Activated CD4-positive, CD25-positive, alpha-beta regulatory T cell (primary cell): ENCODE results near the gene PPFIBP2.

ENCODE experiments used
- DNase-seq, 4 experiments: peaks; one replicate each; lab custom pipeline; 2025; lab: John Stamatoyannopoulos, UW

The PPFIBP2 gene

DNA sequence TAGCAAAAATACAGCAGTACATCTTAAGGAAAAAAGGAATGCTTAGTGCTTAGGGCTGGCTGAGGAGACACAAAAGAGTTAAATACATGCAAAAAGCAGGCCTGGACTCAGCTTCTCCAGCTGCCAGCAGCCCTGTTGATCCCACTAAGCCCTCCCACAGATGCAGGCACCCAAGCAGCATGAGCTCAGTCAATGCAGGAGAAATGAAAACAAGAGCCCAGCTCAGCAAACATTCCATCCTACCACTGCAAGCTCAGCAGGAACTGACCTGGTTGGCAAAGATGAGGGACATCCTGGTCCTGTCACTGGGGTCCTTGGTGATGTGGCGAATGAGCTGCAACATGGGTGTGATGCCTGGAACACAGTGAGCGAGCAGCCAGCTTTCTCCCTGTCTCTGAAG, 153.7 kb downstream of the PPFIBP2 start:
- DNase-seq = no peak

DNA sequence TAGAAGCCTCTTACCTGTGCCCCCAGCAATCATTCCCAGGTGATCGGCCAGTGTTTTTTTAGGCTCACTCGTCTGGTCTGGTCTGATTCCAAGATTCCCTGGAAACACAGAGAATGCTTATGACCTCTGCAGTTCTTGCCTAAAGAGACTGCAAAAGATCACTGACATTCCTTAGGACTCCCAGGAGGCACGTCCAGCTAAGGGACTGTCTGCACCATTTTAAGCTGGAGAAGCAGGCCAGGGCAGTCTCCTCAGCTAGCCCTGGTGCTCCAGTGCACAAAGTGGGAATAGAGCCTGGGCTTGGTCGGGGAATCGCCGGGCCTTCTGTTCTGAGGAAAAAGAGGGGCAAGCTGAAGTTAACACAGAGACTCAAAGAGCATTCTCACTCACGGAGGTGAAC, 154.7 kb downstream of the PPFIBP2 start:
- no peak for DNase-seq

DNA sequence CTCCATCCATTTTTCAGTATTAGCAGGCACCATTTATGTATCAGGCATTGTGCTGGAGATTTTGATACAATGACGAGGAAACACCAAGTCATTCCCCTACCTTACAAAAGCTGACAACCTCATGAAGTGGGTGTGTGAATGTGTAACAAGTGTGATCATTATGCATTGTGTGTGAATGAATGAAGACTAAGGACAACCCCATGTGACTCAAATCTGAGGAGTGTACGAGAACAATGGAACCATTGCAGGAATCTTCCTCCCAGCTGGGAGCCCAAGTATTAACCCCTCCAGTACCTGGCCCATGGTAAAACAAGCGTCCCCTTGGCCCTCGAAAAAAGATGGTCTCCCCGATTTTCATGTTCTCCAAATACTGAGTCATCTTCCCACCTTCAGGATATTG, 155.1 kb downstream of the PPFIBP2 start:
- no peak for DNase-seq

DNA sequence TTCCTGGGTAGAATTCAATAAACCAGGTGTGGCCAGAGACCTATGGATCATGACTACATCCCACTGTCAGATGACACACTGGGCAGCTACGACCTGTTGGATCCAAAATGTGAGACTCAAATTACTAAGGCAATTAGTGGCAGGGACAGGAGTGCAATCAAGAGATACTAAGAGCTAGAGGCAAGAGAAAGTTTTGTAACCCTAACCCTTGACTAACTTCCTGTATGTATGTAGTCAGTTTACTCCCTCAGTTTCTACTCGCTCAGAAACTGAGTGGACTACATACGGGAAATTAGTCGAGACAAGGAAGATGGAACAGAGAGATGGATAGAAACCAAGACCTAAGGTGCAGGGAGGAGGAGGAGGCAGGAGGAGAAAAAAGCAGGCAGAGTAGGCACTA, 156.8 kb downstream of the PPFIBP2 start:
- DNase-seq = no peak

DNA sequence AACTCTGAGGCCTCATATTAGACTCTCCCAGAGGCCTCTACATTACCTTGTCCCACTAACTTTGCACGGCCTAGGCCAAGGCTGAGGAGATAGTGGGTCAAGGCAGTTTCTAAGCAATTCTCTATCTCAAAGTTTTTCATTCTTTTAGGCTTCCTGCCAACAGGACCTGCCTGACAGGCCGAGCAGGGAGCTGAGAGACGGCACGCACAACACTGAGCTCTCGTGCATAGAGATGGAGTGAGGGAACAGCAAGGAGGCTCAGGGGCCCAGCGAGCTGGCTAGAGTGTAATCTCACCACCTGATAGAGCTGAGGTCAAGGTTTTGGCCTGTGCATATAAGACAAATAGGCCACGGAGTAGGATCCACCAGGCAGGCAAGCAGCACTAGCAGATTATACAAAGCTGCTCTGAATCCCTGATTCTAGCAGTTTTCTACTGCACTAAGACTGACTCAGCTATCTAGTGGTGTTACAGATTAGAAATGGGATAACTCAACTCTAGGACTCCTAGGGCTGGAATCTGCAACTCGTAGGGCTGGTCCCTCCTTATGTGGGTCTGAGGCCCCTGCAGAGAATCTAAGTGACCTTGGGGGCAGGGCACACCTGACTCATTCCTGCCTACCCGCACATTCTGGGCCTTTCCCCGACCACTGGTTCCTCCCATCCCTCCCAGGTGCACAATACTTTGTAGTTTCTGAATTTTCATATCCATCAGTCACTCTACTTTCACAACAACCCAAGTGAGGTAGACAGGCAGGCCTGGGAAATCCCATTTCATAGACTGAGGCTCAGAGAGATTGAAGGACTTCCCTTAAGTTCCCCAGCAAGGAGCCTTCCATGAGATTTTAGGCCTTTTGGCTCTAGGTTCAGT, 157.8 kb downstream of the PPFIBP2 start:
- DNase-seq = no peak

DNA sequence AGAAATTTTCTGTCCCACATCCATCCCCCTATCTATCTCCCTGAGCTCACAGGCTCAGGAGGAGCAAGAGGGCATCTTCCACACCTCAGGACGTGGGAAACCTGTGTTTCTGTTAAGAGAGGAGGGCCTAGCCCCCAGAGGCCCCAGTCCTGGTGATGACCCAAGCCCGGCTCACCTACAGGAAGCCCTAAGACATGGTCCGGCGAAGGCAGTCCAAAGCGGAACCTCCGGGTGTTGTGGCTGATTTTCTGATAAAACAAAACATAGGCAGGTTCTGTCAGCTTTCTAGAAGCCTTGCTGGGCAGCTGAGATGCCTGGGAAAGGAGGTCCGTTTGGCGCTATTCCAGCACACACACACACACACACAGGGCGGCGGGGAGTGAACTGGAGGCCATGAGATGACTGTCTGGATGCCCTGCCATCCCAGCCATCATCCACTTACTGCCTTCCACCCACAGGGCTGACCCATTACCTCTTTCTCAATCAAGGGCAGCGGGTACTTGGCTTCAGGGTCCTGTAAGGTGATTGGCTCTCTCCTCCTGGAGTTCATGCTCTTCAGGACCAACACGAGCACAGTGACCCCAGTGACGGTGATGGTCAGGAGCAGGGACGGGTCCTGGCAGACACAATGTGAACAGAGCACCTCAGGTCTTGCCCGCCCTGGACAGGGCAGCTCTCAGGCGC, 158.6 kb downstream of the PPFIBP2 start:
- DNase-seq = no peak

DNA sequence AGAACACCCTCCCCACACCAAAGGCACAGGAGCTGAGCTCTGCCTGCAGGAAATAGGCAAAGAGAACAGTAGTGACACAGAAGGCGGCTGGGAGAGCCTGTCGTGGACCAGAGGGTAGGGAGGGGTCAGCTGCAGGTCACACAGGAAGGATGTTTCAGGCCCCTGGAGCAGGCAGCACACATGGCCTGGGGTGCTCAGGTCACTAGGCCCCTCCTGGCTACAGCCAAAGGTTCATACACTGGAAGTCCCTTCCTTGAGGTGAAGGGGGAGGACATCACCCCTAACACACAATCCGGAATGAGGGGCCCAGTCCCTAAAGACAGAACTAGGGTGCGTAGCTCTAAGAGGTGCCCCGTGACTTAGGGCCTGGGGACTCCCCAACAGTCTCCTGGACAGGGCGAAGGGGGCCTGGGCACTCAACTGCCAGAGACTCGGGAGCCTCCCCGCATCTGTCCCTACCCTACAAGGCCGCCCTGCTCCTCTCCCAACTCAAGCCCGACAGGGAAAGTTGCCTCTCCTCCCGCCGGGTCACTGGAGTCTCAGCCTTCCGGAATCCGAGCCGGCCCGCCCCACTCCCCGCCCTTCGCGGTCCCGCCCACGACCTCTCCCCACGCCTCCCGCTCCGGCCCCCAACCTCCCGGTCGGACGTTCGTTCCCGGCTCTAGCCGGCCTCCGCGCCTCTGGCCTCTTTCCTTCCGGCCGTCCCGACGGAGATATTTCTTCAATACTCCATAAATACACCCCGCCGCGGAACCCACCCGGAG, 159.3 kb downstream of the PPFIBP2 start, which contains the start of gene CYB5R2:
Gene CYB5R2 (minus strand): TSS at position 541 of the 764 bp plus-strand sequence. CDS start 675 bp downstream, outside the sequence.
- DNase-seq = no peak

DNA sequence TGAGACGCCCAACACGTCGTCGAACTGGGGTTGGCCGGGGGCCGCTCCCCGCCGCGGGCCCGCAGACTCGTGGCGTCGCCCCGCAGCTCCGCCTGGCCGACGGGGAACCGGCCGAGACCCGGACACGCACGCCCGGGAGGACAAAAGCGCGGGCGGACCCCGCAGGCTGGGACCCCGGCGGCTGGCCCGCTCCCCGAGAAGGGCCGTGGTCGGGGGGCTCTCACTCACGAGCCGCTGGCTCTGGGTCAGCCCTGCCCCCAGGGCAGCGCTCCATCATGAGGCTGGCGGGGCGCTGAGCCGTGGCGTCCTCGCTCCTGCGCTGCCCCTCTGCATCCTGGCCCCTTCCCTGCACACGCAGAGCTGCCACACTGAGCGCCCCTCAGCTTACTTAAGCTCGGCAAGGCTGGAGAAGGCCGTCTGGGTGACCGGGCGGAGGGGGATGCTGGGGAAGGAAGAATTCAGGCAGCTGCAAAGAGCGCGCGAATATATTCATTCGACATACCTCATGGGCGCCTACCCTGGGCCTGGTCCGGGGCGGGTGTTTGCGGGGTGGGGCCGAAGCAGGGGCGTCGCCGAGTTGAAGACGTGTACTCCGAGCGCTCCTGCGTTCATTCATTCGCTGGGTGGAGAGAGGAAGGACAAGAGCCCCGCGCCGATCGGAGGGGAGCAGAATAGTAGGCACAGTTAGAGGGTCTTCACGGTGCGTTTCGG, 160.1 kb downstream of the PPFIBP2 start:
- no peak for DNase-seq

DNA sequence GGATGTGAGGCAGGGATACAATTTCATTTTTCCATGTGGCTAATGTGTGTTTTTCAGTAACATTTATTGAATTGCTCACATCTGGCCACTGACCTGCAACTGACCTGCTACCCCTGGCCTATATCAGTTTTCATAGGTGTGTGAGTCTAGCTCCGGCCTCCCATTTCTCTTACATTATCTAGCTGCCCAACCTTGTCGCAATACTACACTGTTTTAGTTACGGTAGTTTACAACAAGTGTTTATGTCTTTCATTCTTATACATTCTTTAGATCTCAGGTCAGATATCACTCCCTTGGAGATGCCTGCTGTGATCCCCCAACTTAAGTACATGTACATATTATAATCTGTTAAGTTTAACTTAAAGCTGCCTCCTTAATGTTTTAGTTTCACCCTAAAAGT, 161.8 kb downstream of the PPFIBP2 start:
- no peak for DNase-seq

DNA sequence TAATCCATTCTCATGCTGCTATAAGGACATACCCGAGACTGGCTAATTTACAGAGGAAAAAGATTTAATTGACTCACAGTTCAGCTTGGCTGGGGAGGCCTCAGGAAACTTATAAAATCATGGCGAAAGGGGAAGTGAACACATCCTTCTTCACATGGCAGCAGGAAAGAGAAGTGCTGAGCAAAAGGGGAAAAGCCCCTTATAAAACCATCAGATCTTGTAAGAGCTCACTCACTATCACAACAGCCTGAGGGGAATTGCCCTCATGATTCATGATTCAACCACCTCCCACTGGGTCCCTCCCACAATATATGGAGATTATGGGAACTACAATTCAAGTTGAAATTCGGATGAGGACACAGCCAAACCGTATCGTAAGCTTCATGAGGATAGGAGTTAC, 163.3 kb downstream of the PPFIBP2 start:
- DNase-seq = no peak

DNA sequence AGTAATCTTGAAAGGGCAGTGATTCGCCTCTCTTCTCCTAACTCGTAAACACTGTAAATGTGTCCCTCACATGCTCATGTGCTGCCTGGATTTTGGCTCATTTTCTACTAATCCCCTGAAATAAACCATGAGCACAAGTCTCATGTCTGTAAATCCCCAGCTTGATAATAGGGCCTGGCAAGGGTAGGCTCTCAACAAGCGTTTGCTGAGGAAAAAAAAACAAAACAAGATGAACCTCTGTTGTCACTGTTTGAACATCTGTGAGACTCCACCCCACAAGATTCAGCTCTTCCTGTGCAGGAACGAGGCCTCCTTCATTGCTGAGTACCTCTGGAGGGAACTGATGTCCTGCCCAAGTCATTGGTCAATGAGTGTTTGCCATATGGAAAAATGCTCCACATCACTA, 164.0 kb downstream of the PPFIBP2 start:
- DNase-seq = no peak

DNA sequence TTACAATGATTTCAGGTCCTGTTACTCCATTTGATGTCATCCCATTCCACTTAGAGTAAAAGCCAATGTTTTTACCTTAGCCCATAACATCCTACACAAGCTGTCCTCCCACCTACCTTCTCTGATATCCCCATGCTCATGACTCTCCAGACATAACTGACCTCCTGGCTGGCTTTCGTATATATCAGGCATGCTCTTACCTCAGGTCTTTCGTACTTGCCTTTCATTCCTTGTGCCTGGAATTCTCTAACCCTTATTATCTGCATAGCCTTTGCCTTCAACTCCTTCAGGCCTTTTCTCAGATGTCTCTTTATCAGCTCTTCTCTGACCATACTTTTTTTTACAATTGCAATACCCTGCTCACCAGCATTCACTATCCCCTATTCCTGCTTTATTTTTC, 169.8 kb downstream of the PPFIBP2 start:
- no peak for DNase-seq

DNA sequence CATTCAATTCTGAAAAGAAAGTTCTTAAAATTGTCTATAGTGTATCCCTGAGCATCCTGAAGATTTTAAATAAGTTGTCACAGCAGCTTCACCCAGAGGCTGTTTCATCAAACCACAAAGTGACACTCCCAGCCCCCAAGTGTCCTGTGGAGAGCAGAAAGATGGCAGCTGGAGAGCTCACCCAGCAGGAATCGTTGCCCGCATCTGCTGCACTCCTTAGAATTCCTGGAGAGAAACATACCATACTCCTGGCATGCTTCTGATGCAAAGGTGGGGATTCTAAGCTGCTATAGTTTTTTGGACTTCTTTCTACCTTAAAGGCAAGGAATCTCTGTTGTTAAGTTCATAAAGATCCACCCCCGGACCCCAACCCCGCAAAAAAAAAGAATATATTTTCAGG, 173.0 kb downstream of the PPFIBP2 start:
- no peak for DNase-seq

DNA sequence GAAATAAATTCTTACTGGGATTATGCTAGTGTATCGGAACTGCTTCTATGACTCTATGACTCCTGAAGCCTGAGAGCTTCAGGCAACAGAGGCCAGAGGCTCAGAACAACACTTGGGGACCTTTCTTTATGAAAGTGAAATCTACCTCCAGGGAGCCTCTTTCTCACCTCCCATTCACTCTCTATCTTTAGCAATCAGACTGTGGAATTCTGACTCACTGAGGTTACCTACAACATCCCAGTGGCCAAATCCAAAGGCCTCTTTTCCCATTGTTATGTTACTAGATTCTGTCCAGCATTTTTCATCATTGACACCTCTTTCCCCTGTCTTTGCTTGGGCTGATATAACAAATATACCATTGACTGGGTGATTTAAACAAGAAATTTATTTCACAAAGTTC, 173.6 kb downstream of the PPFIBP2 start:
- DNase-seq = no peak

DNA sequence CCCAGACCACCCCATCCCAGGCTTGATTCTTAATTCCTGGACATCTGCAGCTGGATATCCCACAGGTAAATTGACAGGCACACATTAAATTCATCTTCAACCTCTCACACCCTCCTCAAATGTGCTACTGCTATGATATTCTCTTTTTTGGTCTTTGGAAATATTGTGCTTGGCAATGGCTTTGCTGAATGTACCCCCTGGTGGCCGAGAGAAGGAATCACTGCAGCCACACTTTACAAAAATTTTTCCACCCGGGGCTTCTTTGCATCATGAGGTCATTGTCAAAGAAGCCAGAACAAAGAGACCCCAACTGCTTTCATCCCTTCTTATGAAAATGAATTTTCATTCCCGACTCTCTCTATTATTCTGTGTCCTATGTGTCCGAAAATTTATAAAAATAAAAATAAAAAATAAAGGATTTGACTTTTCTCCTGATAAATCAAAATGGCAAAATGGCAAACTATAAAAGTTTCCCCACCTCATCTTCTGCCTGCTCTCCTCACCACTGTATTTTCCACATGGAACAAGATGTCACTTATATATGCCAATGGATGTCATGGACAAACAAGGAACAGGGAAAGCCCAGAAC, 174.5 kb downstream of the PPFIBP2 start:
- no peak for DNase-seq

DNA sequence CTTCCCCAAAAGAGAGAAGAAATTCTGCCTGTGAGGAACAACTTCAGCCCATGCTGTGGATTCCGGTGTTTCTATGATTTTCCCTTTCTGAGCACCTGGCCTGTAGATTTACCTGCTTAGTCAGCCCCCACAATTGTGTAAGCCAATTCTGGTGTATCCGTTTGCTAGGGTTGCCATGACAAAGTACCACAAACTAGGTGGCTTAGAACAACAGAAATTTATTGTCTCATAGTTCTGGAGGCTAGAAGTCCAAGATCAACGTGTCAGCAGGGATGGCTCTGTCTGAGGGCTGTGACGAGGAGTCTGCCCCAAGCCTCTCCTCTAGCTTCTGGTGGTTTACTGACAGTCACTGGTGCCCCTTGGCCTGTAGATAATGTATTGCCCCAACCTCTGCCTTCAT, 175.4 kb downstream of the PPFIBP2 start:
- DNase-seq = no peak

DNA sequence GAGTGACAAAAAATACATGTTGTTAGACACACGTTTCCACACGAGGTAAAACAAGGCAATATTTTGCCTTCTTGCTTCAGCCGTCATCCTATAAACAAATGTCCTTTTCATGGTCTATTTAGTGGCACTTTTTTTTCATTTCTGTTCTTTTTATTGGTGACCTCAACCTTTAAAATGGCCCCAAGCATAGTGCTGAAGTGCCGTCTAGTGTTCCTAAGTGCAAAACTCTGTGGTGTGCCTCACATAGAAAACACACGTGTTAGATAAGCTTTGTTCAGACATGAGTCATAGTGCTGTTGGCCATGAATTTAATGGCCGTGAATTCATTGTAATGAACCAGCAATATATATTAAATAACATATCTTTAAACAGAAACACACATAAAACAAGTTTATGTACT, 176.8 kb downstream of the PPFIBP2 start:
- no peak for DNase-seq

DNA sequence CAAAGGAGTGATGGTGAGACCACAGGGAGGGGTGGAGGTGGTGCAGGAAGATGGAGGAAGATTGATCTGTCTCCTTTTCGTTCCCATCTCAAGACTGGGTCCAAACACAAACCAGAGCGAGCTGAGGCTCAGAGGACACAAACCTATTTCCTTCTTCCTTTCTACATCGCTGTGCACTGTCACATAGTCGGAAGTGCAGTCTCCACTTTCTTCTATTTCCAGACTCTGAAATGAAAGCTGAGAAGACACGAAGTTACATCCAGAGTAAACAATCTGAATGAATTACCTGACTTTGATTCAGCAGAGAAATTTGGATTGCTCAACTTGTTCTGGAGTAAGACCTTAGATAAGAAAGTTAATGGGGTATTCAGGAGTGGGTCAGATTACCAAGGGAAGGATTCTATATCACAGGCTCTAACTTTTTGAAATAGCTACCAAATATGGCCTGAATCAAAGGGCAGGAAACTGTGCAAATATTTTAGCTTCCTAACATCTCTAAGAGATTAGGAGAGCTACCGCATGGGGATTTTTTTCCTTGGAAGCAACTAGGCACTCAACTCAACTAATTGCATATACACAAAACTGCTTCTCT, 178.1 kb downstream of the PPFIBP2 start:
- no peak for DNase-seq

DNA sequence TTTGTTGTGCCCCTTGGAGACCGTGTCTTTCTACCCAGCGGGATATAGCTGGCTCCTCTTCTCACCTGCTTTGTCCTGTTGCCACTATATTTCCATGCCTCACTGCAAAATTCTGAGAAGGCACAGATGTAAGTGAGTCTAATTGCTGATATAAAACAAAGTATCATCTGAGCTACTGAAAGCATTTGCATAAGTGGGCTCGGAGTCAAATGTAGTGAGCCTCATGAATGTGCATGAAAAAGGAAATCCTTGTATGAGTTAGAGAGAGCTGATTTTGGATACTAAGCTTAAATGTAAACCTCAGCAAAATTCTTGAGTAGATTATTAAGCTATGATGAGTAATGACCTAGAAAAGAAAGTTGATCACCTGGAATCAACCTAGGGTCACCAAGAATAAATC, 178.6 kb downstream of the PPFIBP2 start:
- no peak for DNase-seq

DNA sequence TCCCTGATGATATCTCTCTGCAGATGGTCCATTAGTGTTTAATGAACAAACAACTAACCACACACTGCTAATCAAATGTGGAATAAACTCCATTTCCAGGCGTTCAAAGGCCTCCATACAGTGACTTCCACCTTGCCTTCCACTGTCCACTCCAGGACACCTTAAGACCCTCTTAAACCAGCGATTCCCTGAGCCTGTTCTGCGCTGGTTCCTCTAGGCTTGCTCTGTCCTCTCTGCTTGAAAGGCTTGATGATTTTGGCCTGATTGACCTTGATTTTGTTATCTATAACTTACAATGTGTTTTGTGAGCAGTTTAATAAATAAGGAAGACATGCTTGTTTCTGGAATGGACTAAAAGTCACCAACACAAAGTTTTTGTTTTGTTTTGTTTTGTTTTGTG, 180.4 kb downstream of the PPFIBP2 start:
- no peak for DNase-seq

DNA sequence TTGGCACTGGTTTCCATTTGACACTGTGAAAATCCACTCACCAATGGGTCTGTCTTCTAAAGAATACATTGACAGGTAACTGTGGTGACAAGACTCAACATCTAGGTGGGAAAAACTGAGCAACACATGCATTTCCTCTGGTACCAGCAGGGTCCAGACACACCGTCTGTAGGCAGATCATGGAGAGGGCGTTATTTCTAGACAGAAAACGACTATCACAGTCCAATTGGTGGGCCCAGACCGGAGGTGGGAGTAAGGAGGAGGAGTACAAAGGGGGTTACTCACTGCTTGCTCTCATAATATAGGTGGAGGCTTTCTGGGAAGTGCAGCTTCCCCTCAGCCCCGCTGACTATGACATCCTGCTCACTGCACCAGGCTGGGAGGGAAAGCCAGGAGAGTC, 182.6 kb downstream of the PPFIBP2 start:
- DNase-seq = no peak
